ENCODE measurements around the gene TBC1D1. TPM values are rescaled to one million over a fixed set of nuclear protein-coding genes. Genes with fewer than 3 reads are reported as not detected.

The TBC1D1 gene
- polyA plus RNA-seq, 1 donor from 2014 or later = 23.2 TPM

DNA sequence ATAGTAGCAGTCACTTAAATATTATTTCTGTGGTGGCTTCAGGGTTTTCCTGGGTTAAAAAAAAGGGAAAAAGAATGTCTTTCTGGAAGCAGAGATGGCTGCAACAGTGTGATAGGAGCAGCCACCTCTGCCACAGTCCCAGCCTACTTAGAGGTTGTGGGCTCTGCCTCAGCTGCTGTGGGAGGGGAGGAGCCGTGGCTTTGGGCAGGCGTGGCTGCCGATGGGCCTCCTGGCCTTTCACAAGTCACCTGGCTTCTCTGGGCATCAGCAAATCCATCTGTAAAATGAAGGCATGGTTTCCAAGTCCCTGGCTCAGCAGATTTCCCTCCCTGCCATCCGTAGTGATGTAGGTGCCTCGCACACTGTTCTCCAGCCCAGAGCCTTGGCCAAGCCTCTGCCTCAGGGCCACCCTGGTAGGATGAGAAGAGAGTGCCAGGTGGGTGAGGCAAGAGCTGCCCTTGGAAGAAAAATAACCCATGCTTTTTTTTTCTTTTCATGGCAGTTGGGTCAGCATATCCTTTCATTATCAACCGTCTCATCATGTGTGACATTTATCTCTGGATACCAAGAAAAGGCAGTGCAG, 135.4 kb downstream of the TBC1D1 start:
- Histone ChIP-seq H4K20me1 (ENCODE audit: insufficient read depth) (no peaks in the 10 kb centered on the region), H3K4me3 (ENCODE audit: low read length) (no peak overlapping the region), H3K79me2 (replicated peaks; ENCODE audit: insufficient read depth, low read length) (no peaks in the 10 kb centered on the region), H3K36me3 (ENCODE audit: insufficient read depth, low read length) (no peaks in the 10 kb centered on the region), H3K27me3 (ENCODE audit: insufficient read depth, low read depth, low read length) (no peaks in the 10 kb centered on the region), H3K4me2 (ENCODE audit: low read length) (no peak overlapping the region), H3K9me2 (ENCODE audit: insufficient read depth, low read length) (no peaks in the 10 kb centered on the region), H3K9ac (ENCODE audit: low read length) (no peak overlapping the region), H3K27ac (ENCODE audit: low read length) (no peak overlapping the region), H2AFZ (ENCODE audit: low read depth, low read length) (no peak overlapping the region), H3K9me3 (ENCODE audit: low read length) (no peaks in the 10 kb centered on the region), H3F3A (ENCODE audit: insufficient read depth, low read length, poor library complexity, severe bottlenecking) (no peaks in the 10 kb centered on the region)
- TF ChIP-seq SMC3 (conservative IDR thresholded peaks at IDR 0.05; ENCODE audit: poor library complexity) = no peak

- no peaks in the 10 kb centered on the region for H3K79me2 ChIP-seq (replicated peaks; ENCODE audit: insufficient read depth, low read length)
- no peaks in the 10 kb centered on the region for H3K9me2 ChIP-seq (ENCODE audit: insufficient read depth, low read length)
- H2AFZ ChIP-seq (ENCODE audit: low read depth, low read length) = no peak overlapping the region
- H3K9ac ChIP-seq (ENCODE audit: low read length) = no peak overlapping the region
- no peaks in the 10 kb centered on the region for H3F3A ChIP-seq (ENCODE audit: insufficient read depth, low read length, poor library complexity, severe bottlenecking)
- H3K4me2 ChIP-seq (ENCODE audit: low read length) = no peak overlapping the region
- no peaks in the 10 kb centered on the region for H4K20me1 ChIP-seq (ENCODE audit: insufficient read depth)
- no peaks in the 10 kb centered on the region for H3K9me3 ChIP-seq (ENCODE audit: low read length)
- no peaks in the 10 kb centered on the region for H3K27me3 ChIP-seq (ENCODE audit: insufficient read depth, low read depth, low read length)
- no peak overlapping the region for H3K4me3 ChIP-seq (ENCODE audit: low read length)
- H3K36me3 ChIP-seq (ENCODE audit: insufficient read depth, low read length) = no peaks in the 10 kb centered on the region
- no peak overlapping the region for H3K27ac ChIP-seq (ENCODE audit: low read length)
- no peak for TF ChIP-seq EP300 (conservative IDR thresholded peaks at IDR 0.05; ENCODE audit: poor library complexity, severe bottlenecking)
- no peak for TF ChIP-seq POLR2AphosphoS5 (IDR thresholded peaks at IDR 0.05)
- TF ChIP-seq MXI1 (conservative IDR thresholded peaks at IDR 0.05; ENCODE audit: poor library complexity, severe bottlenecking) = no peak
- no peak for TF ChIP-seq EZH2 (IDR thresholded peaks at IDR 0.05; ENCODE audit: borderline replicate concordance, insufficient read depth, low read length, poor library complexity, severe bottlenecking)
- TF ChIP-seq REST (IDR thresholded peaks at IDR 0.05; ENCODE audit: borderline replicate concordance) = no peak
- no peak for TF ChIP-seq RAD21 (conservative IDR thresholded peaks at IDR 0.05)
- TF ChIP-seq, protein P1, sequence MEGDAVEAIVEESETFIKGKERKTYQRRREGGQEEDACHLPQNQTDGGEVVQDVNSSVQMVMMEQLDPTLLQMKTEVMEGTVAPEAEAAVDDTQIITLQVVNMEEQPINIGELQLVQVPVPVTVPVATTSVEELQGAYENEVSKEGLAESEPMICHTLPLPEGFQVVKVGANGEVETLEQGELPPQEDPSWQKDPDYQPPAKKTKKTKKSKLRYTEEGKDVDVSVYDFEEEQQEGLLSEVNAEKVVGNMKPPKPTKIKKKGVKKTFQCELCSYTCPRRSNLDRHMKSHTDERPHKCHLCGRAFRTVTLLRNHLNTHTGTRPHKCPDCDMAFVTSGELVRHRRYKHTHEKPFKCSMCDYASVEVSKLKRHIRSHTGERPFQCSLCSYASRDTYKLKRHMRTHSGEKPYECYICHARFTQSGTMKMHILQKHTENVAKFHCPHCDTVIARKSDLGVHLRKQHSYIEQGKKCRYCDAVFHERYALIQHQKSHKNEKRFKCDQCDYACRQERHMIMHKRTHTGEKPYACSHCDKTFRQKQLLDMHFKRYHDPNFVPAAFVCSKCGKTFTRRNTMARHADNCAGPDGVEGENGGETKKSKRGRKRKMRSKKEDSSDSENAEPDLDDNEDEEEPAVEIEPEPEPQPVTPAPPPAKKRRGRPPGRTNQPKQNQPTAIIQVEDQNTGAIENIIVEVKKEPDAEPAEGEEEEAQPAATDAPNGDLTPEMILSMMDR (IDR thresholded peaks at IDR 0.05; ENCODE audit: poor library complexity, severe bottlenecking) = no peak
- TF ChIP-seq TAF1 (IDR thresholded peaks at IDR 0.05; ENCODE audit: low read depth) = no peak
Observed at GRCh38 chr4:38030023-38030422, 139.1 kb downstream of the TBC1D1 start.

Measured in neural cell (in vitro differentiated cells).